GM18517 (cell line): ENCODE measurements around the gene VDAC2.

Source experiments
- ATAC-seq: cut with Tn5 transposase; IDR thresholded peaks from one replicate; pipeline ENCODE4 v1.9.1; 2021; ENCODE audit warnings: mild to moderate bottlenecking, moderate library complexity; ENCODE audit not compliant: unreplicated experiment

VDAC2 gene

DNA sequence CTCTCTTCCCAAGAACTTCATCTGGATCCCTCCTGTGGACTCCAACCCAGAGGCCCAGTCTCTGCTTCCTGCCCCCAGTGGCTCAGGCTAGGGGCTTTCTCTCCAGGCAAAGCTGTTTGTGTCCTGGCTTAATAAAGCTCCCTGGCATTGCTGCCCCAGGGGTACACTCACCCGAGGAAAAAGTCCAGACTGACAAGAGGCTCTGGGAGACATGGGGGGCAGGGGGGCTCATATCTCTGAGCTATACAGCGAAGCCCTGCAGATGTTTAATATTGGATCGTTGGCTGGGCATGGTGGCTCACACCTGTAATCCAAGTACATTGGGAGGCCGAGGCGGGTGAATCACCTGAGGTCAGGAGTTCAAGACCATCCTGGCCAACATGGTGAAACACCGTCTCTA, 35.9 kb downstream of the VDAC2 start:
- ATAC-seq = no peak

DNA sequence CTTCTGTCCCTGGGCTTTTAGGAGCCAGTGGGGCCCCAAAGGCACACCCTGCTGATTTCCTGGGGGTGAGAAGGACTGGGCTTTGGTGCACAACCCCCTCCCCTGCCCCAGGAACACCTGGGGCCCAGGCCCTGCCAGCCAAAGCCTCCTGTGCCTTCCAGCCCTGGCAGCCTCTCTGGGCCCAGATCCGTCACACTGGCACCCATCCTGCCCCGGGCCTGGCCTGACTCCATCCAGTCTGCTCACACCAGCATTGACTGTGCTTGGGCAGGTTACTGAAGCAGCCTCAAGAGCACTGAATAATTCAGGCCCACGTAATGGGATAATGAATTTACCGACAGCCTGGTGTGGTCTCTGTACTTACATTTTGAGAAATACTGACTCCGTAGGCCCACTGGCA, 37.2 kb downstream of the VDAC2 start:
- ATAC-seq = no peak

- ATAC-seq = no peak
Observed at GRCh38 chr10:75250934-75251333, 40.3 kb downstream of the VDAC2 start.

DNA sequence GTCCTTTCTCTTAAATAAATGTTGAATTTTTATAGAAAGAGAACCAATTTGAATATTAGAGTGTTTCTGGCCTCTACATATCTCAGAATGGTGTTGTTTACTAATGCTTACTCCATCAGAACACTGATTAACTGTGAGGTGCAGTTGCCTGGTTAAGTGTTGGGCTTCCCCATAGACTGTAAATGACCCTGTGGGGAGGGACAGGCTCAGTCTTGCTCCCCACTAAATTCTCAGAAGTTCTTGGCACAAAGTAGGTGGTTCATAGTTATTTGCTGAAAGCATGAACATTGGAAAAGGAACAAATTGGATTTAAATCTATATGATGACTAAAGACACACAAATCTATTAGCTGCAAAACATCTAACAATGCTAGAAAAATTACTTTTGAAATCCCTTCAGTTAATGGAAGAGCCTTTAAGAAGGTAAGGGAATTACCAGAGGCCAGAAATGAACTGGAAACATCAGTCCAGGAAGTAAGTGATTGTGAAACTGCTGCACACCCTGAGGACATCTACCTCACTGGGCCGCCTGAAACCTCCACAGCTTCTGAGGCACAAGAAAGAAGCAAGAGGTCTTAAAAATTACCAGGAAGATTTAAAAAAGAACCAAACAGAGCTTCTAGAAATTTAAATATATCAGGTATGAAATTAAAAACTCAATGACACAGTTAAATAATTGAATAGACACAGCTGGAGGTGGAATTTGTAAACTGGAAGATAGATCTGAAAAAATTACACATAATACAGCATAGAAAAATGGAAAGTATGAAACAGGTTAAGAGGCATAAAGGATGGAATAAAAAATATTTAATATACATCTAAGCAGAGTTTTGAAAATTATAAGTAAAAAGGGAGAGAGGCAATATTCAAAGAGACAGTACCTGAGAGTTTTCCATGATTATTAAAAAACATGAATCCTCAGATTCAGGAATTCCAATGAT, 43.0 kb downstream of the VDAC2 start:
- no peak for ATAC-seq

DNA sequence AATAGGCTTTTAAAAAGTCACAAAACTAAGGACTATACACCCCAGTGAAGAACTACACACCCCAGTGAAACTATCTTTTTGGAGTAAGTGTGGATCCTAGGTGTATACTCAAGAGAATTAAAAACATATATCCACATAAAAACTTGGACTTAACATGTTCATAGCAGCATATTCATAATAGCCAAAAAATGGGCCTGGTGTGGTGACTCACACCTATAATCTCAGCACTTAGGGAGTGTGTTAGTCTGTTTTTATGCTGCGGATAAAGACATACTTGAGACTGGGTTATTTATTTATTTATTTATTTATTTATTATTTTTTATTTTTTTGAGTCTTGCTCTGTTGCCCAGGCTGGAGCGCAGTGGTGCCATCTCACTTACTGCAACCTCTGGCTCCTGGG, 44.1 kb downstream of the VDAC2 start:
- ATAC-seq = no peak

- no peak for ATAC-seq
Observed at GRCh38 chr10:75260990-75261389, 50.4 kb downstream of the VDAC2 start.

DNA sequence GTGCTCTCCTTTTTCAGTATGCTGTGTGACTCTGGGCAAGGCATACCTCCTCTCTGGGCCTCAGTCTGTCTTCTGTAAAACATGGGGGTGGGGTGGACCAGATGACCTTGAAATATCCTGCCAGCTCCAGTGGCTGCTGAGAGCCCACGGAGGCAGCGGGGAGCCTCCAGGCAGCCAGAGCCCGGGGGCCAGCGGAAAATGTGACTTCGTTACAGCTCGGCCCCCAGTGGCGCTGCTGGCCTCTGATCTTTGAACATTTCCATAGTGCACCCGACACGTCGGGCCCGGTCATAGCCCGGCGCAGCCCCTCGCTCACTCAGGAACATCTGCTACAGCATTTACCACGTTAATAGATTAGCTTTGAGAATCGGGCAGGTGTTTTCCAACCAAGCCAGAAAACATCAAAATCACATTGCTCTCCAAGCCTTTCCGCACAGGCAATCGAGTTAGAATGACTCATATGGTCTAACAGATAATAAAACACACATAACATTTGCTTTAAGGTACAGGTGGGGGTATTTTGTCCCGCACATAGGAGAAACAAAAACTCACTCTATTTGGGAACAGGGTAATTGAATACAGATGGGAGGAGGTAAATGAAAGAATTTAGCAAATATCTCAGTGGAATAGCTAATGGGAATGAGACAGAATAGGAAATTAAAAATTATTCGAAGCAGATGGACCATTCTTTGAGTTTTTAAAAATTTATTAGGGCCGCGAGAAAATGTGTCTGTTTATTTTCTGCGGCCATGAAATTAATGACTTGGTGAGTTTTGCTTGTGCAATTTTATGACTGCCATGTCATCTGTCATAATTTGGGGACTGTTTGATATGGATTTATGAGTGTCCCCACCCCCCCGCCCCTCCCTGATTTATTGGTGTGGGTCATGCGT, 51.5 kb downstream of the VDAC2 start:
- no peak for ATAC-seq

DNA sequence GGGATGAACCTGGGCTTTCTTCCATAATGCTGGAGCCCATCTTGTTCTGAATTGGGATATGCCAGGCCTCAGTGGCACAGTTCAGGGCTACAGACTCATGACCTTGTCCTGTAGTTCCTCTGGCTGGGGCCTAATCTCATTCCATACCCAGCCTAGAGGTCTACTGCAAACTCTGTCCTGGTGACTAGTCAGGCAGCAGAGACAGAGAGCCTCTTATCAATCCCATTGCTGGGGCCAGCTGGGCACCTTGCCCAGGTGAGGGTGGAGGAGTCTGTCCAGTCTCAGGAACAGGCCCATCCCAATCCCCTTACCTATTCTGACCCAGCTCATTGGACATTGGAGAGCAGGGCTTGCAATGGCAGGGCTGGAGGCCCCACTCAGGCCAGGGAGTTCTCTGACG, 53.2 kb downstream of the VDAC2 start:
- ATAC-seq = no peak

- ATAC-seq = no peak
Observed at GRCh38 chr10:75265856-75266255, 55.3 kb downstream of the VDAC2 start.

DNA sequence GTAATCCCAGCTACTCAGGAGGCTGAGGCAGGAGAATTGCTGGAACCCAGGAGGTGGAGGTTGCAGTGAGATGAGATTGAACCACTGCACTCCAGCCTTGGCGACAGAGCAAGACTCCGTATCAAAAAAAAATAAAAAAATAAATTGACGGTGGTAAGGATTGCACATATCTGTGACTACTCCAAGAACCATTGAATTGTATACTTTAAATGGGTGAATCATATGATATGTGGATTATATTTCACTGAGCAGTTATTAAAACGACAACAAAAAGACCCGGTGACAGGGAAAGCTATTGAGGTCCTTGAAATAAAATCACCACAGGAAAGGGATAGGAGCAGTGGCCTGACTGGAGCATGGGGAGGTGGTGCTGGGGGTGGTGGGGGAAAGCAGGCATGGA, 56.3 kb downstream of the VDAC2 start:
- no peak for ATAC-seq

- no peak for ATAC-seq
Observed at GRCh38 chr10:75269605-75270004, 59.0 kb downstream of the VDAC2 start.

DNA sequence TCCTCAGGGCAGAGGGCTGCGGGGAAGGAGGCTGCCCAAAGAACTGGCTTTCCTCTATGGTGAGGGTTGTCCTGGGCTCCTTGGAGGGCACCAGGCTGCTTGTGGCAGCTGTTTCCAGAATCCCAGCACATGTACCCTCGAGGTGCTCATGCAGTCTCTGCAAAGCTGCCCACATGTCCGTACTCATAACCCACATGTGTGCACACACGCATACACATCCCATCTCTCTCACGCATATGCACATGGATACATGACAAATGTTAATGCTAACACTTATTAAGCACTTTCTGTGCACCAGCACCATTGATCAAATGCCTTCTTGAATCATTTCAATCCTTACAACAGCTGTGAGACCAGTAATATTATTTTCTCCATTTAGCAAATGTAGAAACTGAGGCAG, 61.5 kb downstream of the VDAC2 start:
- no peak for ATAC-seq

DNA sequence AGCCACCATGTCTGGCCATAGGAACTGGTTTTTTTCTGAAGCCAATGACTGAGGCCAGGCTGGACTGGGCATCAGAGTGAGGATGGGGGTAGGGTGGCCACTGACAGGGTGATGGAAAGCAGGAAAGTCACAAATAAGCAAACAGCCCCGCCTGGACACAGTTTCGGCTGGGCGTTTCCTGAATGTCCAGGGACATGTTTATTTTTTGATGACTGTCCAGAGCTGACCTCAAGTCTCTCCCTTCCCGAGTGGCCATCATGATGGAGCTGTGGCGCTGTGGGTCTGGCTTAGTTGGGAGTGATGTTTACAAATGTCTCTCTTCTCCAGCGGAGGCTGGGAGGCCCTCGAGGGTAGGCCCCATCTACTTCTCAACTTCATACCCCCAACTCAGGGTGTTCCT, 62.3 kb downstream of the VDAC2 start:
- ATAC-seq = no peak

DNA sequence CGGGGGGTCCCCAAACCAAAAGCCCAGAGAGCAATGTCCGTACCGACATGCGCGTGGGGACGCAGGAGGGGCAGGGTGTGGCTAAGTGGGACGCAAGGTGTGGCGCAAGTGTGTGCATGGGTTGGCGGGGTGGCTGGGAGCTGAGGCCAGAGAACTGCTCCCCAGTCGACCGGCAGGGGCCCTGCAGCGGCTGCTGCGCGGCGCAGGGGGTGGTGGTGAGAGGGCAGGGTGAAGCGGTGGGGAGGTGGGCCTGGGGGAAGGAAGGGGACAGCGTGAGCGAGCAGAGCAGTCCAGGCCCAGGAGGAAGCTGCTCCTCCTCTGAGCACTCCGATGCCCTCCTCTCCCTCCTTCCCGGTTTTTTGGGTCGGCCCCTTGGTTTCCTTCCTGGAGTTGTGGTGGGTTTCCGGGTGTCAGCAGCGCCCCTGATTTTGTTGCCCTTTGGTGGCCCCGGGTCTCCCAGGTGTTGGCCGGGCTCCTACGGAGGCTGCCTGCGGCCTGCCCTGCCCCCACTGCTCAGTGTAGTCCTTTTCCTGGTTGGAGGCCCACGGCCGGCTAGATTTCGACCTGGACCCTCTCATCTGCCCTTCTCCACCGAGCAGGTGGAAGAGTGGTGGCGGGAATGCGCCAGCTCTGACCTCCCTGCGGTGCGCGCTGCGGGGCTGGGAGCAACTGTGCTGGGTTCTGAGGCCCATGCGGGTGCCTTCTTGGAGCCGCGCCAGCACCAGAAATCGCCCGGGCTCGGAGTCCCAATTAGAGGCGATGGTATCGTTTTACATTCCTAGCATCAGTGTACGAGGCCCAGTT, 65.7 kb downstream of the VDAC2 start:
- no peak for ATAC-seq

- no peak for ATAC-seq
Observed at GRCh38 chr10:75280236-75280635, 69.6 kb downstream of the VDAC2 start.
